ENCODE data around the gene ASL. TPM values are rescaled to one million over a fixed set of nuclear protein-coding genes. Genes with fewer than 3 reads are reported as not detected.
"Not testable (repeated sequence)": the region's sequence is repeated elsewhere in the genome, so short reads cannot be mapped to it uniquely, and the experiment has no call there.

Gene ASL
- total RNA-seq, 1 experiment from 2014 or later, result 19.0 TPM

- H3K27me3 ChIP-seq (ENCODE audit: insufficient read depth, low read depth); H3K4me3 ChIP-seq; H3K79me2 ChIP-seq (ENCODE audit: low read depth); POLR2A ChIA-PET (ENCODE audit: unreplicated experiment); intact Hi-C loops (cut with micrococcal nuclease; ENCODE audit: unreplicated experiment); H2AFZ ChIP-seq; H3K4me2 ChIP-seq; DNase-seq; BruUV-seq (replicated peaks); H3K9me2 ChIP-seq (ENCODE audit: insufficient read depth); H3K36me3 ChIP-seq (ENCODE audit: low read depth); H3K9me3 ChIP-seq (ENCODE audit: insufficient read depth, low read depth); H3K27ac ChIP-seq; H4K20me1 ChIP-seq (ENCODE audit: insufficient read depth): not testable (repeated sequence)
- Histone ChIP-seq H3K4me1 (replicated peaks; ENCODE audit: insufficient read depth) (peaks cover 20% of the 10 kb centered on the region), H3F3A (ENCODE audit: insufficient read depth, low read depth) (peaks cover 24% of the 10 kb centered on the region)
- CTCF ChIA-PET, result interaction anchor here (0.6 kb wide), 1 partner anchor 22 kb away, joined by 5 read pairs; no protein-coding TSS in a partner anchor
- TF ChIP-seq CTCF (conservative IDR thresholded peaks at IDR 0.05), result 0 out of 2 replicates have a peak, but pooled peaks have one; percentile 19
These were observed 25.7 kb upstream of the ASL start for GRCh38 chr7:66049886-66050285.

- Histone ChIP-seq H3K9me2 (ENCODE audit: insufficient read depth) (no peaks in the 10 kb centered on the region), H3K27ac (peak overlapping the region; percentile 75), H3K4me2 (peak overlapping the region; percentile 36; the same call in 1 of the 2 replicates), H2AFZ (no peak overlapping the region), H3F3A (ENCODE audit: insufficient read depth, low read depth) (peaks cover 24% of the 10 kb centered on the region), H3K36me3 (ENCODE audit: low read depth) (no peaks in the 10 kb centered on the region), H3K4me3 (no peak overlapping the region), H3K27me3 (ENCODE audit: insufficient read depth, low read depth) (no peaks in the 10 kb centered on the region), H3K79me2 (ENCODE audit: low read depth) (no peaks in the 10 kb centered on the region), H3K9me3 (ENCODE audit: insufficient read depth, low read depth) (no peaks in the 10 kb centered on the region), H3K4me1 (replicated peaks; ENCODE audit: insufficient read depth) (peaks cover 20% of the 10 kb centered on the region), H4K20me1 (ENCODE audit: insufficient read depth) (no peaks in the 10 kb centered on the region)
- TF ChIP-seq EZH2 (IDR thresholded peaks at IDR 0.05; ENCODE audit: low read depth), result no peak
- no peak for TF ChIP-seq CTCF (conservative IDR thresholded peaks at IDR 0.05)
- intact Hi-C loops (cut with micrococcal nuclease; ENCODE audit: unreplicated experiment), result no loop called here
- DNase-seq, result no peak
- BruUV-seq (replicated peaks), result no TSS peak
- ChIA-PET POLR2A (ENCODE audit: unreplicated experiment) (interaction anchor here (0.7 kb wide), 3 partner anchors 20 to 575 kb away, joined by 7 to 12 read pairs (median 7); no protein-coding TSS in a partner anchor), CTCF (interaction anchor here (0.6 kb wide), 1 partner anchor 23 kb away, joined by 5 read pairs; no protein-coding TSS in a partner anchor)
These were observed 25.2 kb upstream of the ASL start for GRCh38 chr7:66050337-66050957.

GRCh38 chr7:66050990-66051448, 24.6 kb upstream of the ASL start:
- H3K4me3 ChIP-seq, result no peak overlapping the region
- H3K9me2 ChIP-seq (ENCODE audit: insufficient read depth), result no peaks in the 10 kb centered on the region
- H3K4me1 ChIP-seq (replicated peaks; ENCODE audit: insufficient read depth), result peaks cover 20% of the 10 kb centered on the region
- ChIA-PET CTCF (interaction anchor here (0.6 to 0.7 kb wide), 2 partner anchors 39 to 354 kb away, joined by 3 to 9 read pairs; no protein-coding TSS in a partner anchor), POLR2A (ENCODE audit: unreplicated experiment) (interaction anchor here (0.7 kb wide), 3 partner anchors 20 to 576 kb away, joined by 7 to 12 read pairs (median 7); no protein-coding TSS in a partner anchor)
- H4K20me1 ChIP-seq (ENCODE audit: insufficient read depth), result no peaks in the 10 kb centered on the region
- intact Hi-C loops (cut with micrococcal nuclease; ENCODE audit: unreplicated experiment), result no loop called here
- BruUV-seq (replicated peaks), result no TSS peak
- peaks cover 24% of the 10 kb centered on the region for H3F3A ChIP-seq (ENCODE audit: insufficient read depth, low read depth)
- H3K27ac ChIP-seq, result peak overlapping the region; percentile 75
- H2AFZ ChIP-seq, result no peak overlapping the region
- peak overlapping the region; percentile 36; the same call in 1 of the 2 replicates for H3K4me2 ChIP-seq
- no peaks in the 10 kb centered on the region for H3K79me2 ChIP-seq (ENCODE audit: low read depth)
- no peaks in the 10 kb centered on the region for H3K9me3 ChIP-seq (ENCODE audit: insufficient read depth, low read depth)
- TF ChIP-seq EZH2 (IDR thresholded peaks at IDR 0.05; ENCODE audit: low read depth) (no peak), CTCF (conservative IDR thresholded peaks at IDR 0.05) (no peak)
- H3K27me3 ChIP-seq (ENCODE audit: insufficient read depth, low read depth), result no peaks in the 10 kb centered on the region
- no peaks in the 10 kb centered on the region for H3K36me3 ChIP-seq (ENCODE audit: low read depth)
- DNase-seq, result peak; percentile 88 to 99

Data from PC-9 (cell line).